Measurements from ENCODE around the gene PP2D1. TPM values are rescaled to one million over a fixed set of nuclear protein-coding genes. Genes with fewer than 3 reads are reported as not detected.

Gene PP2D1
- total and polyA plus RNA-seq, 9 of the 15 experiments (the other 6 are each of a cell fraction or from before 2014, with no cell fraction given), result 0.07 to 0.10 TPM; not detected in 7

- ATAC-seq (no peak), DNase-seq (ENCODE audit: extremely low read depth in 1 of 4, low spot score in 3 of 4) (no peak), FAIRE-seq (peak; percentile 23)
- no peaks in the 10 kb centered on the region for H3K27me3 ChIP-seq (ENCODE audit: control insufficient read depth in 2 of 2, insufficient read depth in 2 of 2, low read length in 2 of 2)
- H3K36me3 ChIP-seq (ENCODE audit: control insufficient read depth, insufficient read depth, low read length), result no peaks in the 10 kb centered on the region
- peak overlapping the region; percentile 79 to 97 for H3K9ac ChIP-seq (ENCODE audit: insufficient read depth in 1 of 2, low read depth in 2 of 2, low read length in 2 of 2)
- BruUV-seq (replicated peaks), result no TSS peak
- WGBS (ENCODE audit: insufficient coverage, low coverage, missing lambda C conversion rate), result 0% methylated on average over 4 of the region's 4 CpGs
- H3K27ac ChIP-seq (ENCODE audit: extremely low read depth, low read depth, low read length), result peak overlapping the region; percentile 89
- H3K4me1 ChIP-seq (replicated peaks in 1 of 2; ENCODE audit: control insufficient read depth in 2 of 2, insufficient read depth in 2 of 2, low read length in 2 of 2), result peaks cover 24 to 34% of the 10 kb centered on the region in 2 experiments; a peak in 4 of 5 replicates
- in situ Hi-C loops (cut with MboI), result no loop called here
- no peaks in the 10 kb centered on the region for H3K9me3 ChIP-seq (replicated peaks; ENCODE audit: control insufficient read depth, insufficient read depth, low read depth, low read length)
- ChIA-PET POLR2A (interaction anchor here (1.2 to 3.0 kb wide), 4 partner anchors 9 to 15 kb away, joined by 3 to 32 read pairs (median 8); no protein-coding TSS in a partner anchor), CTCF (ENCODE audit: low intra/inter-chr PET ratio) (no interaction called here)
- H3K9me1 ChIP-seq (ENCODE audit: control insufficient read depth, insufficient read depth, low read length), result no peaks in the 10 kb centered on the region
- H2AFZ ChIP-seq (ENCODE audit: low read depth, low read length), result peak overlapping the region; percentile 91
- intact Hi-C loops (cut with micrococcal nuclease), result loop anchor here (1.0 to 5.0 kb wide), 3 partner anchors 47 to 150 kb away; no protein-coding TSS in a partner anchor
- peak overlapping the region; percentile 85 for H3K4me2 ChIP-seq (ENCODE audit: insufficient read depth, low read length)
- peaks cover 16% of the 10 kb centered on the region for H4K20me1 ChIP-seq (replicated peaks; ENCODE audit: control insufficient read depth, insufficient read depth, low read length)
- H3K79me2 ChIP-seq (ENCODE audit: control insufficient read depth, insufficient read depth, low read length), result peaks cover 34% of the 10 kb centered on the region
- H3K4me3 ChIP-seq, result peak overlapping the region; percentile 80
- TF ChIP-seq ZKSCAN8 (CRISPR knock-in tag; IDR thresholded peaks at IDR 0.05), result 0 out of 2 replicates have a peak, but pooled peaks have one; percentile 27
- 0 out of 2 replicates have a peak, but pooled peaks have one; percentile 0 for TF ChIP-seq DEAF1 (CRISPR knock-in tag; IDR thresholded peaks at IDR 0.05)
- no peak for TF ChIP-seq BRD4 (IDR thresholded peaks at IDR 0.05)
- peak; percentile 42; the same call in 1 of the 2 replicates for TF ChIP-seq MIER1 (IDR thresholded peaks at IDR 0.05; ENCODE audit: low read depth)
- peak; percentile 10; the same call in 1 of the 2 replicates for TF ChIP-seq ZNF395 (CRISPR knock-in tag; IDR thresholded peaks at IDR 0.05)
- no peak for TF ChIP-seq ZNF639 (CRISPR knock-in tag; conservative IDR thresholded peaks at IDR 0.05 in 1 of 2, IDR thresholded peaks at IDR 0.05 in 1 of 2)
- 0 out of 2 replicates have a peak, but pooled peaks have one; percentile 1 for TF ChIP-seq L3MBTL2 (IDR thresholded peaks at IDR 0.05)
- TF ChIP-seq HMBOX1 (IDR thresholded peaks at IDR 0.05), result no peak
- TF ChIP-seq HMGN3 (IDR thresholded peaks at IDR 0.05; ENCODE audit: borderline replicate concordance, extremely low read depth, insufficient read length, low read depth, low read length), result no peak
- TF ChIP-seq MCM3 (IDR thresholded peaks at IDR 0.05), result no peak
- TF ChIP-seq GABPB2 (CRISPR knock-in tag; conservative IDR thresholded peaks at IDR 0.05), result no peak
- TF ChIP-seq ARNT (IDR thresholded peaks at IDR 0.05), result 0 out of 4 replicates have a peak, but pooled peaks of 1 of the 2 experiments have one; percentile 40
- no peak for TF ChIP-seq SIRT6 (IDR thresholded peaks at IDR 0.05; ENCODE audit: low read depth, low read length)
- TF ChIP-seq ZNF778 (CRISPR knock-in tag; IDR thresholded peaks at IDR 0.05), result 0 out of 2 replicates have a peak, but pooled peaks have one; percentile 44
- peak; percentile 60; the same call in 1 of the 2 replicates for TF ChIP-seq FOXM1 (IDR thresholded peaks at IDR 0.05; ENCODE audit: low read depth)
- TF ChIP-seq FOXM1 (CRISPR knock-in tag; IDR thresholded peaks at IDR 0.05; ENCODE audit: low read depth), result no peak
- 0 out of 2 replicates have a peak, but pooled peaks have one; percentile 36 for TF ChIP-seq PML (IDR thresholded peaks at IDR 0.05; ENCODE audit: low read length)
Measured at GRCh38 chr3:20039466-20039764, 27.4 kb upstream of the PP2D1 start.

Measured in K562 (cell line).